Germinal center (tissue), 1 donor: ENCODE data around the gene MIEF1.

ENCODE experiments used
- DNase-seq: peaks from one replicate; pipeline ENCODE4 v3.0.0; 2012; ENCODE audit warnings: mixed read lengths, low spot score

The MIEF1 gene

GRCh38 chr22:39558950-39559349, 56.9 kb downstream of the MIEF1 start:
- DNase-seq: no peak

- DNase-seq: no peak
These were observed 57.5 kb downstream of the MIEF1 start for GRCh38 chr22:39559456-39560105.

DNA sequence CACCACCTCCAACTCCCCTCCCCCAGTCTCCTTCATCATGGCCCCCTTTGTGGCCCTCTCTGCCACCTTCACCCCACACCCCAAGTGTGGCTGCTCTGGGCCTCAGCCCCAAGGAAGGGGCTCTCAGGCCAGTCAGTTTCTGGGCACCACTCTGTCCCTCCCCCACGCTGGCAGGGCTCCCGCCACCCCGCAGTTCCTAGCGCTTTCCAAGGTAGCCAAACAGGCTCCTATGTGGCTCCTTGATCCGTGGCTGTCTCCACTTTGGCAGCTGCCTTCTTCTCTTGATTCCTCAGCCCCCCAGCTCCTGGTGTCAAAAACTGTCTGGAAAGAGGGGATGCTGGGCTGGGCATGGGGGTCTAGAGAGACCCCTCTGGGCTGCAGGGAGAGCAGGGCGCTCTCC, 58.0 kb downstream of the MIEF1 start:
- DNase-seq: no peak

DNA sequence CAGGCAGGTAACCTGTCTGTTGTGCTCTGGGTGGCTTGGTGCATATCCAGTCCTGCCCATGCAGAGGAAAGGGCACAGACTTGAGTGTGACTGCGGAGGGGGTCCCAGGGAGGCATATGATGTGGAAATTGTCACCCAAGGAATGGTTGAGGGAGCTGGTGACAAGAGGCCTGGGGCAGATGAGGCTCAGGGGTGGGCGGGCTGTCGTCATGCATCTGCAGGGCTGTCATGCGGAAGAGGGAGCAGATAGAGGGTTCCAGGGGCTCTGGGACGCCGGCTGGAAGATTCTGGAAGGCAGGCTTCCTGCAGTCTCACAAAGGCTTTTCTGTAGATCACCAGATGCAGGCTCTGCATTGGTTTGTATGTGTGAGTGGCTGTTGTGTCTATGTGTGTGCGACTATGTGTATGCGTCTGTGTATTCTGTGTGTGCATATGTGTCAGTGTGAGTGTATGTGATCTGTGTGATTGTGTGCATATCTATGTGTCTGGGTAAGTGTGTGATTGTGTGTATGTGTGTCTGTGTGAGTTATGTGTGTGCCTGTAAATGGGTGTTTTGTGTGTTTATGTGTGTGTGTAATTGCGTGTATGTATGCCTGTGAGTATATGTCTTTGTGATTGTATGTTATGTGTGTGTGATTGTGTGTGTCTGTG, 60.9 kb downstream of the MIEF1 start:
- DNase-seq: no peak

GRCh38 chr22:39563571-39564428, 61.7 kb downstream of the MIEF1 start:
- DNase-seq: no peak

DNA sequence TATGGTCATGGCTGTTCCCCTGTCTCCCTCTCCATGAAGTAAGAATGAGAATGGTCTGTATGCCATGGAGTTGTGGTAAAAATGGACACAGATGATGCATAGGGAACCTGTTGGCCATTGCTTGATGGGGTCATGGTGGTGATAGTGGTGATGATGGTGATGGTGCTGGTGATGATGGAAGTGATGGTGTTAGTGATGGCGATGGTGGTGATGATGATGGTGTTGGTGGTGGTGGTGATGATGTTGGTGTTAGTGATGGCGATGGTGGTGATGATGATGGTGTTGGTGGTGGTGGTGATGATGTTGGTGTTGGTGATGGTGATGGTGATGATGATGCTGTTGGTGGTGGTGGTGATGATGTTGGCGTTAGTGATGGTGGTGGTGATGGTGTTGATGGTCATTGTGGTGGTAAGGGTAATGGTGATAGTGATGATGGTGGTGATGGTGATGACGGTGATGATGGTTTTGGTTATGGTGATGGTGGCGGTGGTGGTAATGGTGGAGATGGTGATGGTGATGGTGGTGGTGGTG, 63.4 kb downstream of the MIEF1 start:
- DNase-seq: no peak

- peak; percentile 32 for DNase-seq
These were observed 65.3 kb downstream of the MIEF1 start for GRCh38 chr22:39567135-39567946.
